NCI-H128 (cell line): ENCODE data around the gene C2CD3.

Experiments used
- DNase-seq: peaks from one replicate; lab custom pipeline; 2025; ENCODE audit not compliant: unreplicated experiment; lab: John Stamatoyannopoulos, UW

The C2CD3 gene

DNA sequence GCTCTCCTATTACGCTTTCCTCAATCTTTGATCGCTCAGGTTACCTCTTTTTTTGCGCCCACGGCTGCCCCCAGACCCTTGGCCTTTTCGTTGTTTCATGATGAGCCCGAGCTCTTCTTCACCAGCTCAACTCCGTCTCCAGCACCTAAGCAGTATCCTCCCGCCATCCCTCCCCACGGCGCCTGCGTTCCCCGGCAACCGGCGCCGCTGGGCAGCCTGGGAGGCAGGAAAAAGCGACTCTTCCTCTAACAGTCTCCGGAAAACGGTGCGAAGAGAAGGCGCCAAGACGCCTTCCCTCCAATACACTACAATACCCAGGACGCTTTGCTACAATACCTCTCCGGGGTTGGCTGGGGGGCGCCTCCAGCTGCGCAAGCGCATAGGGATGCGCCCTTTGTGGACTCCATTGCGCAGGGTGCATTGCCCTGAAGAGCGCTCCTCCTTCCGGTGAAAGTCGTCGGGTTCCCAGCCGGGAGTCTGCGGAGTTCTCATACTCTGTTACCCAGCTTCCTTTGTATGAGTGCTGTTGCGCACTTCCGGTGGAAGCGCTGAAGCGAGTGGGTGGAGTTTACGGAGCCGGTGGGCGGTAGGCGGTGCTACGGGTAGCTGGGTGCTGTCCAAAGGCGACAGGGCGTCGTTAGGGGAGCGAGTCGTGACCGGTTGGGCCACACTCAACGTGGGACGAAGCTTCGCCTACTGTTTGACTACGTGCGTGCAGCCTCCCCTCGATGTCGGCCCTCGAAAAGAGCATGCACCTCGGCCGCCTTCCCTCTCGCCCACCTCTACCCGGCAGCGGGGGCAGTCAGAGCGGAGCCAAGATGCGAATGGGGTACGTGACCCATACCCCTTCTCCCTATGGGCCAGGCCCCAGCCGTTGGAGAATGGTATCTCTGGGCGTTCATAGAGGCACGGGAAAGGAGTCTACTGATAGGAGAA is at the start of gene C2CD3, which contains the start of gene PPME1:
Gene C2CD3, minus strand, starts transcription at position 309 of the 936 bp plus-strand sequence. Its CDS starts 210 bp downstream, at position 99.
Gene PPME1, plus strand, starts transcription at position 596 of the 936 bp plus-strand sequence. Its CDS starts 133 bp downstream, at position 729.
- peak; percentile 98 for DNase-seq

GRCh38 chr11:74220376-74220775 is 49.6 kb upstream of the C2CD3 start:
- DNase-seq = no peak

- no peak for DNase-seq
Observed at GRCh38 chr11:74212533-74212932, 41.7 kb upstream of the C2CD3 start.

DNA sequence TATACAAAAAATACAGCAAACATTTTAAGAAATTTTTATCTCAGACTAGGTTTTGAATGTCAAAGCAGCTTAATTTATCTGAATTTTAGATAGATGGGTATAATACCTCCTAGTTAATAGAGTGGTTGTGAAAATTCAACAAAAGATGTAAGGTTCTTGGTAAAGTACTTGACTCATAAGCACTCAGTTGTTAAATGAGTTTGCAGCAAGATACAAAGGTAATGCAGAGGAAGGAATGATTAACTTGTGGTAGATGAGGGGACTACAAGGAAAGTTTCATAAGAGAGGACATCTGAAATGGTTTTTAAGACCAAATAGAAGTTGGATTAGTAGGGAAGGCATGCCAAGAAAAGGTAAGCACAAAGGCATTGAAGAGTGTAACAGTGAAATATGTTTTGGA is 37.7 kb upstream of the C2CD3 start:
- no peak for DNase-seq

GRCh38 chr11:74206746-74207145 is 35.9 kb upstream of the C2CD3 start:
- DNase-seq = no peak

GRCh38 chr11:74205181-74205580 is 34.4 kb upstream of the C2CD3 start:
- DNase-seq = no peak

DNA sequence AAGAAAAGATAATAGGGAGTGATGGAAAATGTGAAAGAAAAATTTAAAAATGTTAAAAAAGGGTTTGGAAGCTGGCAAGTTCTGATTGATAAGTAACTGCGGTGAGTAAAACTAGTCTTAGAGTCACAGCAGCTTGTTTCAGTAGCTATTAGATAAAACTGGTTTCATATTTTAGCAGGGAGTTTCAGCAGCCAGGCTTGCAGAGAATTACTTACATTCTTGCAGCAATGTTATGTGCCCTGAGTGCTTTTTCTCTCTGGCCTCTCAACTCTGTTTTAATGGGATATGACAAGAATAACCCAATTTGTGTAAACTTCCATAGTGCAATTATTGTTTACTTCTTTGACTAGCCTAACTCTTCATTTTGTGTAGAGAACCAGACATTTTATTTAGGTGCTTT is 33.9 kb upstream of the C2CD3 start:
- no peak for DNase-seq

GRCh38 chr11:74203966-74204365 is 33.2 kb upstream of the C2CD3 start:
- DNase-seq = no peak

DNA sequence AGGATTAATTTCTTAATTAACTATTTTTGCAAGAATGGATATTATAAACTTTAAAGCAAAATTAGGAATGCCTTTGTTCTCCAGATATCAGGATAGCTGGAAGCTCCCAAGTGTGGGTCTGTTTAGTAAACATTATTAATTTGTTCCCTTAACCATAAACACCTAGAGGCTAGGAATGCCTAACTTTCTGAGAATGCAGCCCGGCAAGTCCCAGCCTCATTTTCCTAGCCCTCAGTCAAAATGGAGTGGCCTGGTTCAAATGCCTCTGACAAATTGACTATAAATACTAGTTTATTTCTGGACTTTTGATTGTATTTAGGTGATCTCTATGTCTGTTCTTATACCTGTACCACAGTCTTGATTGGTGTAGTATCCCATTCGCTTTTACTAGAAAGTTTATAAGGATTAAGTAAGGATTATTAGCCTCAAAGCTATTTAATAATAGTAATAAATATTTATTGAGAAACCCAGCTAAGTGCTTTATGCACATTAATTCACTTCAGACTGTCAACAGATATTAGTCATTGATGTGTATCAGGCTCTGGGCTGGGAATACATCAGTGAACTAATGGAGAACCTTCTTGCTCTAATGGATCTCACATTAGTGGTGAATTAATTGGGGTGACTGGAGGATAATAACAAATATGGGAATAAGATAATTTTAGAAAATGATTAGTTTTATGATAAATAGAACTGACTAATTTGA is 26.1 kb upstream of the C2CD3 start:
- DNase-seq = no peak

GRCh38 chr11:74195828-74196227 is 25.0 kb upstream of the C2CD3 start:
- no peak for DNase-seq

DNA sequence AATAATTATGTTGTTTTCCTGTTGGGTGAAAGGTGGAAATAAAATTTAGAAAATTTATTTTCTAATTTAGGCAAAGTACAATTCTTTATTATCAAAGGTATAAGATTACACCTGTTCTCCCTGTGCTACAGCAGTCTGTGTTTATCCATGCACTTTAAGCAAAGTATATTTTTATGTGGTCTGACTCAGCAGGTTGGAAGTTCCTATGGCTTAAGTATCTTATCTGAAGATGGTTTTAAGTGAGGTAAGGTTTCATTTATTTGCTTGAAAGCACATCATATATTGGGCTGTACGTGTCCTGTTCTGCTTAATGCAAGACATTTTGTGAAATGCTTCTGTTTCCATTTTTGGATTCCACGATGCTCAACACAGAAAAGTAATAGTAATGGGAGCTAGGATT is 14.9 kb upstream of the C2CD3 start:
- peak; percentile 23 for DNase-seq

DNA sequence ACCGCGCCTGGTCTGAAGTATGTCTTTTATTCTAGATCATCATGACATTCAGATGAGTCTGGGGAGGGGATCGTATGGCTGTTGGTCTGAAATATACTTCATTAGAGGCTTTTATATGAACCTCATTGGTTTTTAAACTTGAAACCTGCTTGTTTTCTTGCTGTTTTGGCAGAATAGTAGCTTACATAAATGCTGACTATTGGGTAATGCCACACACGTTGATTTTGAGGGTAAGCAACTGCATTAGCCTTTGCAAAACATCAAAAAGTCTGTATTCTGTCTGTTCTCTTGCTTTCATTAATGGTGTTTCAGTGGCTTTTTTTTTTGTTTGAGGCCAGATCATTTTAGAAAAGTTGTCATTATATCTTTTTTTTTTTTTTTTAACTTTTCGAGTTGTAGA is 14.5 kb upstream of the C2CD3 start:
- no peak for DNase-seq

- no peak for DNase-seq
Observed at GRCh38 chr11:74182635-74183034, 11.8 kb upstream of the C2CD3 start.

DNA sequence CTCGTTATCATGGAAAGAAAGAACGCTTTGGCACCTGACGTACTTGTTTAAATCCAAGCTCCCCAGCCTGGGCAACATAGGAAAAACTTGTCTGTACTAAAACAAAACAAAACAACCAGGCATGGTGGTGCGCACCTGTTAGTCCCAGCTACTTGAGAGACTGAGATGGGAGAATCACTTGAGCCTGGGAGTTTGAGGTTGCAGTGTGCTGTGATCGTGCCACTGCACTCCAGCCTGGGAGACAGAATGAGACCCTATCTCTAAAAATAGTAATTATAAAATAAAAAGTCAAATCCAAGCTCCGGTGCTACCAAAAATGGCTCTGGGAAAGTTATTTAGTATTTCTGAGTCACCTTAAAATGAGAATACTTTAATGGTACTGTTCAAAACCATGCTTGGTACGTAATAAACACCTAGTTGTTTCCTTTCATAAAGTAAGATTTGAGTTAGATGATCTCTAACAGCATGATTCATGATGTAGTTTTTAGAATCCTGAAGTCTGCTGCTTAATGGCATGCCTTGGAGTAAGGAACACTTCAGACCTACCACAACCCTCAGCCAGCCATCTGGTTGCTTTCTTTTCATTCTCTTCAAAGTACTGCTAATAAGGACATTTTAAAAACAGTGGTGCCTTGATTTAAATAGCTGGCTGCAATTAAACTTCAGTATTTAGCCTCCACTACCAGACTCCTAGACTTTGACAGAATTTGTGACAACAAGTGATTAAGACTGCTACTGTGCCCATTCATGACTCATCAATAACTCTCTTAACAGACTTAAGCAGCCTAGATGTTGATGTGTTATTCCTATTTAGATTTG is 8.6 kb upstream of the C2CD3 start:
- DNase-seq = no peak

GRCh38 chr11:74175920-74176319 is 5.1 kb upstream of the C2CD3 start:
- DNase-seq = no peak

DNA sequence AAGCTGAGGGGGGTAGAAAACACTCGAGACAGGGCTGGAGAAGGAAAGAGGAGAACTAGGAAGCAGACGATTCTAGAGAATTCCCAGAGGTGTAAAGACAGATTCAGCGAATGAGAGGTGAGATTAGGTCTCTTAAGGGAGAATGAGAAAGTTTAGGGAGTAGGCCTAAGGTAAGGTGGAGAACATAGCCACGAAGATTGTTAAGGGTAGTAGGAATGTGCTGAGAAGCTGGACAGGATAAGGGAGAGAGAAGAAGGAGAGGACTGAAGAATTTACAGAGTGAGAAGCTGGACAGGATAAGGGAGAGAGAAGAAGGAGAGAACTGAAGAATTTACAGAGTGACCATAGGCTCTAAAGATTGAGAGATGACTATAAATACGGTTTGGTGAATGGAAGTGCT is 1.2 kb upstream of the C2CD3 start:
- DNase-seq = no peak

DNA sequence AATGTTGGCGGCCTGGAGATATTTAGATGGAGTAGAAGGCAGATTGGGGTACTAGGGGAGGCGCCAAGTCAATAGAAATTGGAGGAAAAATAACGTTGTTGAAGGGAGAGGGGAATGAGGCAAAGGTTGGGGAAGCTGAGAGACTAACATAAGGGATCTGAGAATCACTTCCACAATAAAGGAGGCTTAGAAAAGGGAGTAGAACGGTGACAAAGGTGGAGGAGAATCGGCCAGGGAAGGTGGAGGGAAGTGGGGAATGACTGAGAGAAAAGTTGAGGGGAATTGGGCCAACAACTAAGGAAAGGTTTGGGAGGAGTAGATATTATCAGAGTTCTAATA is 797 bp upstream of the C2CD3 start:
- no peak for DNase-seq

DNA sequence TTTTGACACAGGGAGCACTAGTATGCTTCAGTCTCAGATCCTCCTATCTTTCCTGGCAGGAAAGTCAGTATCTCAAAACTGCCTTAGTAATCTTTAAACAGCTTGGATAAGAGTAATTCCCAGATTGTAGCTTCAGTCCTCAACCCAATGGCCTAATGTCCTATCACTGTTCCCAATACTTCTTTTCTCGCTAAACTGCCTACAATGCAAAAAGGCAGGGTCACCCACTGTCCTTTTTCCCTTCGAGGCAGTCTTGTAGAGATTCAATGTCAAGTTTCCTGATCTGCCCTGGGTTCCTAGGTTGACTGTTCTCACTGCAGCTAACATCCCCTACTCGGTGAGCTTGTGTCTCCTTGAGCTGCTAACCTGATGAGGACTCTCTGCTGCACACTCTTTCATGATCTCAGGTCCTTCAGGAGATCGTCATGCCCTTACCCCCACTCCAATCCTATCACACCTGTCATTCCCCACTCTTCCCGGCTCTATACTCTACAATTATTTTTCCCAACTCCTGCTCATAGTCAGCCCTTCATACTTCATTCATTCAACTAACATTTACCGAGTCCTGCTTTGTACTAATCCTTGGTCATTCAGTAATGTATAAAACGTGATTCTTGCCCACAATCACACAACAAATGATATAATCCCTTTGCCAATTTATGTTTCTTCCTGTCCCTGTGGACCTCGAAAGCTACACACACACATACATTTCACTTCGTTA is 904 bp downstream of the C2CD3 start:
- DNase-seq = no peak

GRCh38 chr11:74168838-74169237 is 2.0 kb downstream of the C2CD3 start:
- DNase-seq = no peak

GRCh38 chr11:74162681-74163467 is 7.9 kb downstream of the C2CD3 start:
- no peak for DNase-seq
